SJSA1 (cell line): Measurements from ENCODE around the gene CXCL11. TPM values are rescaled to one million over a fixed set of nuclear protein-coding genes. Genes with fewer than 3 reads are reported as not detected.

ENCODE experiments used
- DNase-seq, 2 experiments: peaks; one replicate each; pipeline ENCODE4 v3.0.0-alpha.2; 2015 to 2020; ENCODE audit warnings: low spot score in 2 of 2, low read depth in 1 of 2
- H3K27ac ChIP-seq: fragments of 250-450 bp; sonication (Bioruptor Pico); 2 replicates; pipeline ENCODE4 v1.5.1; 2020; ENCODE audit warnings: mild to moderate bottlenecking, moderate library complexity
- H3K27me3 ChIP-seq: fragments of 250-450 bp; sonication (Bioruptor Pico); replicated peaks from 2 replicates; pipeline ENCODE4 v1.5.1; 2020; ENCODE audit warnings: mild to moderate bottlenecking, moderate library complexity
- H3K36me3 ChIP-seq: fragments of 250-450 bp; sonication (Bioruptor Pico); 2 replicates; pipeline ENCODE4 v1.5.1; 2020; ENCODE audit warnings: mild to moderate bottlenecking
- H3K4me1 ChIP-seq: fragments of 250-450 bp; sonication (Bioruptor Pico); replicated peaks from 2 replicates; pipeline ENCODE4 v1.6.1; 2021; ENCODE audit warnings: mild to moderate bottlenecking
- H3K4me3 ChIP-seq: fragments of 250-450 bp; sonication (Bioruptor Pico); 2 replicates; pipeline ENCODE4 v1.5.1; 2020; ENCODE audit warnings: mild to moderate bottlenecking
- H3K9me3 ChIP-seq: fragments of 250-450 bp; sonication (Bioruptor Pico); replicated peaks from 2 replicates; pipeline ENCODE4 v1.5.1; 2020; ENCODE audit warnings: mild to moderate bottlenecking
- total RNA-seq: library from RNA; depleted of rRNA; stranded (reverse); fragments of >200 nt; shearing (Covaris generic); gene quantifications from 2 replicates; pipeline ENCODE4 v1.2.3, GENCODE V29; 2014

CXCL11 gene
- total RNA-seq, 1 experiment from 2014 or later, result not detected

DNA sequence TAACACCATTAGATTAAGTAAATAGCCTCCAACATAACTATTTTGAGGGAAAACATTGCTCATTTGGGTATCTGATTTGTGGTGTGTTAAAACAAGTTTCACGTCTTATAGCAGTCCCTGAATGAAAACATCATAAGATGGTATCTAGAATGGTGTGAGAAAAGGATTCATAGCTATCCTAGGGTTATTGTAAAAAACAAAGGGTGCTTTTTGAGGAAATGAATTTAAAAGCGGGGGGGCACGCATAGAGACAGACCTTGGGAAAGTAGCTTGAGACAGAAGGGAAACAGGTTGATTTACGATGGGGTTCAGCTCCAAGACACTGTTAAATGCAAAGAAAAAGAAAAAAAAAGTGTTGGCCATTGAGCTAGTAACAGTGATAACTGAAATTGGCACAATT lies 11.8 kb downstream of the CXCL11 start:
- no peaks in the 10 kb centered on the region for H3K36me3 ChIP-seq
- peaks cover 8% of the 10 kb centered on the region for H3K4me1 ChIP-seq
- H3K9me3 ChIP-seq, result no peaks in the 10 kb centered on the region
- no peaks in the 10 kb centered on the region; the same call in 1 of the 2 replicates for H3K27me3 ChIP-seq
- H3K27ac ChIP-seq, result no peak overlapping the region
- no peak overlapping the region for H3K4me3 ChIP-seq
- DNase-seq, result no peak

DNA sequence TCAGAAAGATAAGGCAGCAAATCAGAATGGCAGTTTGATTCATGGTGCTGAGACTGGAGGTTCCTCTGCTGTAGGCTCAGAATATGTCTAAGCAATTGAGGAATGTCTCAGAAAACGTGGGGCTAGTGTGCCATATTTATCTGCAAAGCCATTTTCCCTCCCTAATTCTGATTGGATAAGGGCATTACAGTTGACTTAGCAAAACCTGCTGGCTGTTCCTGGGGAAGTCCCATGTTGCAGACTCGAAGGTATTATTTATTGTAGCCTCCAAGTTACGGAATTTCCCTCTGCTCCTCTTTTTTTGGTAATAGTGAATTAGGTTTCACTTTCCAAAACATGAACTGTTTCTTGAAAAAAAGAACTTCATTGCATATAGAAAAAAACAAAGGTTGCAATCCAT lies 12.5 kb downstream of the CXCL11 start, which contains the start of gene CXCL10:
Gene CXCL10 (minus strand): TSS at position 109 of the 400 bp plus-strand sequence. CDS start 66 bp downstream, at position 43.
- no peaks in the 10 kb centered on the region for H3K27me3 ChIP-seq
- no peaks in the 10 kb centered on the region for H3K36me3 ChIP-seq
- H3K27ac ChIP-seq, result no peak within 1 kb of the TSS
- H3K4me3 ChIP-seq, result no peak within 1 kb of the TSS
- peak in 1 of 2 experiments; percentile 21 for DNase-seq
- H3K9me3 ChIP-seq, result no peaks in the 10 kb centered on the region
- peaks cover 3% of the 10 kb centered on the region for H3K4me1 ChIP-seq

DNA sequence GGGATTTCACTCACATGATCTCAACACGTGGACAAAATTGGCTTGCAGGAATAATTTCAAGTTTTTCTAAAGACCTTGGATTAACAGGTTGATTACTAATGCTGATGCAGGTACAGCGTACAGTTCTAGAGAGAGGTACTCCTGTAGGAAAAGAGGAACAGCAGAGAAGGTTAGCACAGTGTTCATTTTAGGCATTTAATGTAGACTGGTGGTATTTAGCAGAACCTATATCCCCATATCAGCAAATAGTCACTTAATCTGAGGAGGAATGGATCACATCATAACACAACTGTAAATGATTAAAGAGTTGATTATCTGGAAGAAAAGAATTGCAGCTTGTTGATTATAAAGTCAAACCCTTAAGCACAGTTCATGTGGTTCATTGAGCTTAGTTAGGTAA lies 13.2 kb downstream of the CXCL11 start:
- no peak for DNase-seq
- no peak overlapping the region for H3K4me3 ChIP-seq
- no peaks in the 10 kb centered on the region for H3K36me3 ChIP-seq
- no peaks in the 10 kb centered on the region for H3K9me3 ChIP-seq
- H3K4me1 ChIP-seq, result no peaks in the 10 kb centered on the region; the same call in 1 of the 2 replicates
- H3K27ac ChIP-seq, result no peak overlapping the region
- no peaks in the 10 kb centered on the region for H3K27me3 ChIP-seq

DNA sequence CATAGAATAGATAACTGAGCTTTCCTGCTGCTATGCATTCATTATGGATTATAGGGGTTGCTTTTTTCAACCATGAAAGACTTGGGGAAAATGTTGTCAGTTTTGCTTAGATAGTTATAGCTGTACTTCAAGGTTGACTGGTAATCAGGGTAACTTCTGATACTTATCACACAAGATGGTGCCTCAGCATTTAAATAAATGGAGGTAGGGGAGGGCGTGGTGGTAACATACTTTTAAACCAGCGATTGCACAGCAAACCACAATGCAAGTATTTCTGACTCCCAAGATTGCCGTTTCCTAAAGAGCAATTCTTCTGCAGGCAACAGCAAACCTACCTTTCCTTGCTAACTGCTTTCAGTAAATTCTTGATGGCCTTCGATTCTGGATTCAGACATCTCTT lies 13.8 kb downstream of the CXCL11 start:
- H3K9me3 ChIP-seq, result no peaks in the 10 kb centered on the region
- H3K27me3 ChIP-seq, result no peaks in the 10 kb centered on the region
- H3K36me3 ChIP-seq, result no peaks in the 10 kb centered on the region
- H3K4me3 ChIP-seq, result no peak overlapping the region
- H3K4me1 ChIP-seq, result no peaks in the 10 kb centered on the region; the same call in 1 of the 2 replicates
- no peak for DNase-seq
- no peak overlapping the region for H3K27ac ChIP-seq

DNA sequence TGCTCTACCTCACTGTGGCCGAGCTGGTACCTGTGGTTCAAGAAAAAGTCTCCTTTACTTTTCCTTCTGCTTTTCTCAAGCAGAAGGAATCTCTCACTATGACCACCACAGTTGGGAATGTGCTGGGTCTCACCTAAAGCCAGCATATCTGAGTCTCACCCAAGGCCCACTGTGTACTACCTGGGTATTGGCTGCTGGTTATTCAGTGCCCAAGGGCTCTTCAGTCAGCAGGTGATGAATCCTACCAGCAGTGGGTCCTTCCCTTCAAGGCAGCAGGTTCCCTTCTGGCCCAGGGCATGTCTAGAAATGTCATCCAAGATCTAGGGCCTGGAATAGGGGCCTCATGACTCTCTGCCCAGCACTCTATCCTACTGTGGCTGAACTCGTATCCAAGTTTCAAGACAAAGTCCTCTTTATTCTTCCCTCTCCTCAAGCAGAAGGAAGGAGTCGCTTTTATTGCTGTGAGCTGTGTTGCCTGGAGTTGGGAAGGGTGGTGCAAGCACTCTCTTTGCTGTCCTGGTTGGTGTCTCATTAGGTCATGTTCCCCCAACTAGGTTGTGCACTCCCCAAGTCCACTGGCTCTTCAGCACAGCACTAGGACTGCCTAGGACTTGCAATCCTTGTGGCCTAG lies 18.7 kb downstream of the CXCL11 start:
- no peak for DNase-seq
- H3K27me3 ChIP-seq, result no peaks in the 10 kb centered on the region
- no peak overlapping the region for H3K27ac ChIP-seq
- H3K9me3 ChIP-seq, result no peaks in the 10 kb centered on the region
- H3K4me3 ChIP-seq, result no peak overlapping the region
- no peaks in the 10 kb centered on the region for H3K36me3 ChIP-seq
- peaks cover 19% of the 10 kb centered on the region for H3K4me1 ChIP-seq

DNA sequence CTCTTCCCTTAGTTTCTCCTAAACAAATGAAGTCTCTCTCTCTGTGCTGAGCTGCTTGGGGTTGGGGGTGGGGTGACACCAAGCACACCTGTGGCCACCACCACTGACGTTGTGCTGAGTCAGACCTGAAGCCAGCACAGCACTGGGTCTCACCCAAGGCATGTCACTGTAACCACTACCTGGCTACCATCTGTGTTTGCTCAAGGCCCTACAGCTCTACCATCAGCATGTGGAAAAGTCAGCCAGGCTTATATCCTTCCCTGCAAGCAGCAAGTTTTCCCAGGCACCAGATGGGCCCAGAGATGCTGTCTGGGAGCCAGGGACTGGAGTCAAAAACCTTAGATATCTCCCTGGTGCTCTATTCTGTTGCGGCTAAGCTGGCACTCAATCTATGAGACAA lies 19.5 kb downstream of the CXCL11 start:
- Histone ChIP-seq H3K9me3 (no peaks in the 10 kb centered on the region; the same call in 1 of the 2 replicates), H3K27me3 (no peaks in the 10 kb centered on the region), H3K4me1 (peaks cover 27% of the 10 kb centered on the region), H3K36me3 (no peaks in the 10 kb centered on the region), H3K27ac (no peak overlapping the region), H3K4me3 (no peak overlapping the region)
- DNase-seq, result no peak

DNA sequence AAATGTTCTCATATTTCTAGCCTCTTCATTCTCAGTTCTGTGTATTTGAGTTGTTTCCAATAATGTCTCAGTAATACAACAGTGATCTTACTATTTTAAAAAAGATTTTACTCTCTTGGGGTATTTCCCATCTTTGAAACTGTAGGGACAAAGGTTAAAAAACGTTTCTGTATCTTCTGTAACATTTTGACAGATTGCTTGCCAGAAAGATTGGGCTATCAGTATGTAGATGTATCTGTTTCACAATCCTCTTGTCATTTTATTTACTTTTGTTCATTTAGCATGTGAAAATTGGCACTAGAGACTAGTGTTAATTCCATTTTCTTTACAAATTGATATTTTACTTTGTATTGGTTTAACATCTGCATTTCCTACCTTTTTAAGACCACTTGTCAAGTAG lies 22.3 kb downstream of the CXCL11 start:
- DNase-seq, result no peak
- peaks cover 34% of the 10 kb centered on the region for H3K4me1 ChIP-seq
- peak overlapping the region; percentile 98 for H3K27ac ChIP-seq
- H3K27me3 ChIP-seq, result no peaks in the 10 kb centered on the region
- no peak overlapping the region for H3K4me3 ChIP-seq
- no peaks in the 10 kb centered on the region for H3K36me3 ChIP-seq
- H3K9me3 ChIP-seq, result no peaks in the 10 kb centered on the region; the same call in 1 of the 2 replicates

DNA sequence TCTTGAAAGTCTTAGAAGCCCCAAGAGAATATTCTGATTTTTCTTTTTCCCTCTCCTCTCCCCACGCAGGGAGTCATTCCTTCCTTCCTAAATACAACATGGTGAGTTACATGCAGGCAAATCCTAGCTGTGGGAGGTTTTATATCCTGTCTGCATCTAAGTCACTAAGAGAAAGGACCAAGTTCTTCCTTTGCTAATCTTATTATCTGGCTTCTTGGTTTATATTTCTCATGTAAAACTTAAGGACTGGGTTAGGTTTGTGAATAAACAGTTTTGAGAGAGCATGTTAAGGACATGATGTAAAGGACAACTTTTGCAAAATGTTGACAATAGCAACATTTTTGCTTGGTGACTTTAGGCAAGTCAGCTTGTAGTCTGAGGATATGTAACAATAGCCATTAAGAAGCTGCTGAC lies 23.5 kb downstream of the CXCL11 start:
- H3K27ac ChIP-seq, result peak overlapping the region; percentile 98
- peak in 1 of 2 experiments; percentile 88 for DNase-seq
- H3K4me1 ChIP-seq, result peaks cover 34% of the 10 kb centered on the region
- no peaks in the 10 kb centered on the region for H3K27me3 ChIP-seq
- no peaks in the 10 kb centered on the region for H3K36me3 ChIP-seq
- no peaks in the 10 kb centered on the region; the same call in 1 of the 2 replicates for H3K9me3 ChIP-seq
- H3K4me3 ChIP-seq, result no peak overlapping the region

DNA sequence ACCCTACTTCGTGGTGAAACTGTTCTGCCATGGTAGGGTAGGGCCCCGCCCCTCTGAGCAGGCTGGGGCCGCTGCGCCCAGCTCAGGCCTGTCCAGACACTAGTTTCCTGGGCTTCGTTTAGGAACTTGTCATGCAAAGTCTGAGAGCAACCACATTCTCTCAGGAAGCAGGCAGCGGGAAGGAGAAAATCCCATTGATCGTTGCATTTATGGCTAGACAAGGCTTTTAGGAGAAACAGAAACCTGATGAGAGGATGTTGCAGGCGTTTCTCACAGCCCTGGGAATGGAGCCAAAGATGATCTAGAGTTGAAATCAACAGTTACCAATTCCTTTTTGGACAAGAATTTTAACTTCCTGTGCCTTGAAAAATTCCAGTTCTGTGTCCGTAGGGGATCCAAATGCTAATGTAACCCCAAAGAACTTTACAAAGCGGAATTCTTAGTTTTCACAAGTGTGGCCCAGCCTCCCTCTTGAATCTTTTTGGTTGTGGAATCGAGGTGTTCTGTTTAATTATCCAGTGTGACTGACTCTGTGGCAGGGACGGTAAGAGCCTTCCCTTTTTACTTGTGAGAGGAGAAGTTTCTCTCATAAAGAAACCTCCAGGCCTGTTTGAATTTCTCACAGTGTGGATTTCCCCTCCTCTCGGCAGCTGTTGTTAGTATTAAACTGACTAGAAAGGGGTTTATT lies 24.0 kb downstream of the CXCL11 start:
- Histone ChIP-seq H3K4me1 (peaks cover 34% of the 10 kb centered on the region), H3K4me3 (no peak overlapping the region), H3K36me3 (no peaks in the 10 kb centered on the region), H3K27ac (peak overlapping the region; percentile 98), H3K9me3 (no peaks in the 10 kb centered on the region; the same call in 1 of the 2 replicates), H3K27me3 (no peaks in the 10 kb centered on the region)
- DNase-seq, result peak; percentile 70 to 82

DNA sequence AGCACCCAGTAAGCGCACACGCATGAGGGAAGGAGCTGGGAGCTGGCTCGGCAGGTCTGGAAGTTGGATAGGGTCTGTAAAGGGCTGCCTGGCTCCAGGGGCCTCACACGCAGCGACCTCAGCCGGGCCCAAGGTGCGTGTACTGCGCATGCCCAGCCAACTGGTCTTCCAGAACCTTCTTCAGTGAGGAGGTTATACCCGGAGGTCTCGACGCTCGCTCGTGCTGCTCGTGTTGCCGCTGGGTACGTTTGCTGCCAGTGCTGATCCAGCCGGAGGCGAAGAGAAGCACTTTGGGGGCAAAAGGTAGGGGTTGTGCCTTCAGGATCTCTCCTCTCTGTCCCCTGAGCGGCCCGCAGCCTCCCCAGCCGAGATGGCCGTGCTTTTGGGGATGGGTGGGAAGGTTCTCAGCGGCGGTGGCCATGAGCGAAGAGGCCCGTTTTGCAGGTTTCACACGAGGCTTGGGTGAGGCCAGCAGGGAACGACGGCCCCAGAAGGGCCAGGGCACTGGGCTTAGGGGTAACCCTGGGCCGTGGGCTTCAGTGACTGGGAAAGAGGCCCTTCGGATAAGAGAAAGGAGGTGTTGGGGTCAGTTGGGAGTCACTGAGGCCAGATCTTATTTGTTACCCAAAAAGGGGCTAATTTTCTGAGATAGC lies 24.7 kb downstream of the CXCL11 start:
- no peak overlapping the region for H3K4me3 ChIP-seq
- no peak for DNase-seq
- peaks cover 34% of the 10 kb centered on the region for H3K4me1 ChIP-seq

DNA sequence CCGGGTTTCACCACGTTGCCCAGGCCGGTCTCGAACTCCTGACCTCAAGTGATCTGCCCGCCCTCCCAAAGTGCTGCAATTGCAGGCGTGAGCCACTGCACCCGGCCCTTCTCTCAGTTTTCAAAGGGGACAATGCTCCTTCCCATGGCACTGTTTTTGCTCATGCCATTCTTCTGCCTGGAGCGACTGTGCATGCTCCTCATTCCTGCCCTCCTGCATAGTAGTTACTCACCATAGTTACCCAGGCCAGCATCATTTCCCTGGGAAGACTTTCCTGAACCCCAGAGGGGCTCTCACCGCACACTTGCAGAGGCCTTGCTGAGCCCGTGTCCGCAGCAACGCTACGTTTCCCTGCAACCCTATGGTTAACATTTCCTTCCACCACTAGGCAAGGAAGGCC lies 25.3 kb downstream of the CXCL11 start:
- no peak overlapping the region; the same call in 1 of the 2 replicates for H3K27ac ChIP-seq
- DNase-seq, result no peak
- no peaks in the 10 kb centered on the region for H3K27me3 ChIP-seq
- H3K9me3 ChIP-seq, result no peaks in the 10 kb centered on the region; the same call in 1 of the 2 replicates
- no peaks in the 10 kb centered on the region for H3K36me3 ChIP-seq
- peaks cover 34% of the 10 kb centered on the region for H3K4me1 ChIP-seq
- H3K4me3 ChIP-seq, result no peak overlapping the region

More for the DNA sequence above, 24.7 kb downstream of the CXCL11 start:
- no peaks in the 10 kb centered on the region for H3K27me3 ChIP-seq
- H3K36me3 ChIP-seq, result no peaks in the 10 kb centered on the region
- H3K27ac ChIP-seq, result peak overlapping the region; percentile 98
- no peaks in the 10 kb centered on the region; the same call in 1 of the 2 replicates for H3K9me3 ChIP-seq

DNA sequence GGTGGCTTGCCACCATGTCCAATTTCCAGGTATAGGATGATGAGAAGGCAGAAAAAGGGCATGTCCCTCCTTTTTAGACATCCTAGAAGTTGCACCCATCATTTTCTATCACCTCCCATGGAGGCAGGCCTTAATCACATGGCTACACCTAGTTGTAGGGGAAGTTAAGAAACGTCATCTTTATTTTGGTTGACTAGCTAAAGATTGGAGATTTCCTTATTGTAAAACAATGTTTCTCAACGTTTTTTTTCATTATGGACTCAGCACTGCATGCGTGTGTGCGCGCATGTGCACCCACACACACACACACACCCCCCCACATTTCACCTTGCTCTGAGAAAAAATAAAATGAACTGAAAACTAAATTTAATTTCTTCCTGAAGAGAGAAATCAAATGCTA lies 26.6 kb downstream of the CXCL11 start:
- DNase-seq, result no peak
- Histone ChIP-seq H3K4me1 (peaks cover 34% of the 10 kb centered on the region), H3K27ac (no peak overlapping the region), H3K9me3 (no peaks in the 10 kb centered on the region; the same call in 1 of the 2 replicates), H3K4me3 (no peak overlapping the region), H3K36me3 (no peaks in the 10 kb centered on the region), H3K27me3 (no peaks in the 10 kb centered on the region)

DNA sequence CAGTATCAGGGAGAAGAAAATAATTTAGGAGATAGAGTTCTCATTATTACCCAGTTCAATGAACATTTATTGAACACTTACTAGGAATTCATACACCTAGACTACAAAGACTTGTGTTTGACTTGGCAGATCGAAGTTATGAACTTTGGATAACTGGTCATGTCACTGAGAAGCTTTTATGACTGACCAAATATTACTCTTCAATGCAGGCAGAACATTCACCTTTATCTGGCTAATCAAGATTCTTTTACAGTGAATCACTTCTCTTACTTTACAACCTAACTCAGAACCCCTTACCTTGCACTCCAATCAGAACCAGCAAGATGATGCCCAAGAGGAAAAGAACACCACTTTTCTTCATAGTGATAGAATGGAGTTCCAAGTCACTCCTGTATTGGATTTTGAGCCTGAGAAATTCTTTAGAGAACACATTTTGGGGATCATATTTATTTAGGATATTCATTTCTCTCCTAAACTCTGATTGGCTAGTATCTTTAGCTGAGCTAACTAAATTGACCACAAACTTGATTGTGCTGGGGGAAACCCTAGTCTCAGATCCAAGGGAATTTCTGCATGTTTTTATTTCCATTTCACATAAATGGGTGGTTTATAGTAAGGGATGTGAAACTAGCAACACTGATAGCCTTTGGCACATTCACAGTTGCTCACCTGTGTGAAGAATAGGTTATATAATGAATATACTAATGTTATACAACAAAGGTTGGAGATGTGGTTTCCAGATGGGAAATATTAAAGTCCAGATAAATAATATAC lies 28.6 kb downstream of the CXCL11 start, which contains the start of gene CXCL9:
Gene CXCL9 (minus strand): TSS at position 421 of the 774 bp plus-strand sequence. CDS start 60 bp downstream, at position 361.
- Histone ChIP-seq H3K4me3 (no peak within 1 kb of the TSS), H3K27ac (no peak within 1 kb of the TSS), H3K36me3 (no peaks in the 10 kb centered on the region), H3K9me3 (no peaks in the 10 kb centered on the region; the same call in 1 of the 2 replicates), H3K4me1 (peaks cover 16% of the 10 kb centered on the region), H3K27me3 (no peaks in the 10 kb centered on the region; the same call in 1 of the 2 replicates)
- DNase-seq, result no peak
